K562 (cell line): Measurements from ENCODE around the gene IL10. TPM values are rescaled to one million over a fixed set of nuclear protein-coding genes. Genes with fewer than 3 reads are reported as not detected.

Source experiments
- DNMT1 ChIP-seq: fragments of 450-650 bp; IDR thresholded peaks from 2 replicates; pipeline ENCODE4 v1.6.1; 2016; ENCODE audit warnings: antibody characterized with exemption, mild to moderate bottlenecking
- FOXK1 ChIP-seq: sonication (generic); formaldehyde crosslinking; IDR thresholded peaks from 2 replicates; pipeline ENCODE4 v1.8.0; 2022; ENCODE audit warnings: missing genetic modification reagents, mild to moderate bottlenecking, borderline replicate concordance
- MXD1 ChIP-seq: fragments of 250-450 bp; sonication (Bioruptor Pico); IDR thresholded peaks from 2 replicates; pipeline ENCODE4 v1.8.0; 2021; ENCODE audit warnings: borderline replicate concordance, mild to moderate bottlenecking, moderate library complexity; ENCODE audit not compliant: poor library complexity, severe bottlenecking
- POLR2G ChIP-seq: fragments of 200-400 bp; formaldehyde crosslinking; IDR thresholded peaks from 2 replicates; pipeline ENCODE4 v1.6.1; 2017; ENCODE audit warnings: low read depth, mild to moderate bottlenecking, antibody characterized with exemption, low read length, moderate library complexity
- PURB ChIP-seq: sonication (generic); formaldehyde crosslinking; IDR thresholded peaks from 2 replicates; pipeline ENCODE4 v1.9.0; 2021; ENCODE audit warnings: low read depth, mild to moderate bottlenecking, missing genetic modification reagents
- SAFB2 ChIP-seq: fragments of 200-400 bp; formaldehyde crosslinking; IDR thresholded peaks from 2 replicates; pipeline ENCODE4 v1.6.1; 2018; ENCODE audit warnings: borderline replicate concordance, low read length, low read depth, moderate library complexity; ENCODE audit not compliant: severe bottlenecking
- XRCC5 ChIP-seq: fragments of 200-400 bp; formaldehyde crosslinking; IDR thresholded peaks from 2 replicates; pipeline ENCODE4 v1.6.1; 2017; ENCODE audit warnings: low read depth, mild to moderate bottlenecking, low read length
- ZBTB34 ChIP-seq: fragments of 250-450 bp; sonication (Bioruptor Pico); IDR thresholded peaks from 2 replicates; pipeline ENCODE4 v1.8.0; 2021; ENCODE audit warnings: mild to moderate bottlenecking, moderate library complexity
- ZNF316 ChIP-seq: fragments of 450-650 bp; IDR thresholded peaks from 2 replicates; pipeline ENCODE4 v1.6.1; 2016
- ZNF324 ChIP-seq: fragments of 250-450 bp; sonication (Bioruptor Pico); IDR thresholded peaks from 2 replicates; pipeline ENCODE4 v1.4.0; 2020; ENCODE audit warnings: mild to moderate bottlenecking
- ZNF764 ChIP-seq: fragments of 250-450 bp; sonication (Bioruptor Pico); IDR thresholded peaks from 2 replicates; pipeline ENCODE4 v1.4.0; 2020; ENCODE audit warnings: low read depth, mild to moderate bottlenecking, moderate library complexity
- ZNF778 ChIP-seq: fragments of 450-650 bp; formaldehyde crosslinking; IDR thresholded peaks from 2 replicates; pipeline ENCODE4 v1.4.0; 2020; ENCODE audit warnings: mild to moderate bottlenecking, moderate library complexity
- polyA plus RNA-seq, 8 experiments: library from polyadenylated mRNA; depleted of rRNA in 4 of 8; stranded (reverse) in 5 of 8; unstranded in 3 of 8; fragments of >200 nt; fragmentation: Nextera tagmentation in 2 of 8; fragmentation: Illumina TruSeq in 1 of 8; extraction: Ambion mirVana in 2 of 8; extraction: Trizol in 1 of 8; gene quantifications; 2 replicates each; pipeline versions ENCODE4 v1.2.1 to v1.2.3, GENCODE V29; 2011 to 2014; ENCODE audit warnings: inconsistent platforms in 1 of 8, missing spikeins in 1 of 8
- total RNA-seq, 7 experiments: library from RNA; depleted of rRNA in 6 of 7; stranded (reverse); fragments of >200 nt in 6 of 7; fragmentation: Illumina TruSeq in 2 of 7; extraction: Trizol in 2 of 7; gene quantifications; 2 replicates each; pipeline versions ENCODE4 v1.2.1 to v1.2.3, GENCODE V29; 2011 to 2021; ENCODE audit warnings: low replicate concordance in 1 of 7
- TF ChIP-seq, protein P1 (sequence below): sonication (generic); formaldehyde crosslinking; IDR thresholded peaks from 2 replicates; pipeline ENCODE4 v1.8.1; 2023; ENCODE audit warnings: mild to moderate bottlenecking, missing genetic modification reagents
- TF ChIP-seq, protein P2 (sequence below): fragments of 450-650 bp; formaldehyde crosslinking; conservative IDR thresholded peaks from 2 replicates; pipeline ENCODE4 v1.4.0; 2022; ENCODE audit warnings: mild to moderate bottlenecking, missing genetic modification characterization
- TF ChIP-seq, protein P3 (sequence below): sonication (generic); formaldehyde crosslinking; IDR thresholded peaks from 2 replicates; pipeline ENCODE4 v1.8.0; 2022; ENCODE audit warnings: mild to moderate bottlenecking, missing genetic modification reagents
- TF ChIP-seq, protein P4 (sequence below): fragments of 250-450 bp; sonication (Bioruptor Pico); IDR thresholded peaks from 2 replicates; pipeline ENCODE4 v1.5.1; 2021; ENCODE audit warnings: mild to moderate bottlenecking

Gene IL10
- total and polyA plus RNA-seq, 9 of the 15 experiments (the other 6 are each of a cell fraction or from before 2014, with no cell fraction given): 0.29 TPM; not detected in 8

DNA sequence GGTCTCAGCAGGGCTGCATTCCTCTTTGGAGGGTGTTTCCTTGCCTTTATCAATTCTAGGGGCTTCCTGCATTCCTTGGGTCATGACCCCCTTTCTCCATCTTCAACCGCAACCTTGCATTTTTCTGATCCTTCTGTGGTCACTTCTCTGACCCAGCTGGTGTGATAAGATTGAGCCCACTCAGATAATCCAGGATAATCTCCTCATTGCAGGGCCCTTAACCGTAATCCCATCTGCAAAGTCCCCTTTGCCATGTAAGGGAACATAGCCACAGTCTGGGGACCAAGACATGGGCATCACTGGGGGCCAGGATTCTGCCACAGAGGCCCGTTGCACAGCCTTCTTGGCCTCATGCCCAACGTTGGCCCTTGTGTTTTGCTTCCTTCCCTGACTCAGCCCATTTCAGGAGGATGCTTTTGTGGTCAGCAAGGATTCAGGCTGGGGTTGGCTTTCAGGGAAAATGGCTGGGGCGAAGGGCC, 36.7 kb downstream of the IL10 start (continued):
- TF ChIP-seq, protein P1, sequence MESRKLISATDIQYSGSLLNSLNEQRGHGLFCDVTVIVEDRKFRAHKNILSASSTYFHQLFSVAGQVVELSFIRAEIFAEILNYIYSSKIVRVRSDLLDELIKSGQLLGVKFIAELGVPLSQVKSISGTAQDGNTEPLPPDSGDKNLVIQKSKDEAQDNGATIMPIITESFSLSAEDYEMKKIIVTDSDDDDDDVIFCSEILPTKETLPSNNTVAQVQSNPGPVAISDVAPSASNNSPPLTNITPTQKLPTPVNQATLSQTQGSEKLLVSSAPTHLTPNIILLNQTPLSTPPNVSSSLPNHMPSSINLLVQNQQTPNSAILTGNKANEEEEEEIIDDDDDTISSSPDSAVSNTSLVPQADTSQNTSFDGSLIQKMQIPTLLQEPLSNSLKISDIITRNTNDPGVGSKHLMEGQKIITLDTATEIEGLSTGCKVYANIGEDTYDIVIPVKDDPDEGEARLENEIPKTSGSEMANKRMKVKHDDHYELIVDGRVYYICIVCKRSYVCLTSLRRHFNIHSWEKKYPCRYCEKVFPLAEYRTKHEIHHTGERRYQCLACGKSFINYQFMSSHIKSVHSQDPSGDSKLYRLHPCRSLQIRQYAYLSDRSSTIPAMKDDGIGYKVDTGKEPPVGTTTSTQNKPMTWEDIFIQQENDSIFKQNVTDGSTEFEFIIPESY: no peak; the same call in 1 of the 2 replicates
- TF ChIP-seq FOXK1: peak; percentile 17; the same call in 1 of the 2 replicates
- no peak for TF ChIP-seq ZBTB34
- no peak for TF ChIP-seq DNMT1
- TF ChIP-seq, protein P2, sequence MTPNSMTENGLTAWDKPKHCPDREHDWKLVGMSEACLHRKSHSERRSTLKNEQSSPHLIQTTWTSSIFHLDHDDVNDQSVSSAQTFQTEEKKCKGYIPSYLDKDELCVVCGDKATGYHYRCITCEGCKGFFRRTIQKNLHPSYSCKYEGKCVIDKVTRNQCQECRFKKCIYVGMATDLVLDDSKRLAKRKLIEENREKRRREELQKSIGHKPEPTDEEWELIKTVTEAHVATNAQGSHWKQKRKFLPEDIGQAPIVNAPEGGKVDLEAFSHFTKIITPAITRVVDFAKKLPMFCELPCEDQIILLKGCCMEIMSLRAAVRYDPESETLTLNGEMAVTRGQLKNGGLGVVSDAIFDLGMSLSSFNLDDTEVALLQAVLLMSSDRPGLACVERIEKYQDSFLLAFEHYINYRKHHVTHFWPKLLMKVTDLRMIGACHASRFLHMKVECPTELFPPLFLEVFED (CRISPR knock-in tag): peak; percentile 67; the same call in 1 of the 2 replicates
- no peak for TF ChIP-seq MXD1 (CRISPR knock-in tag)
- TF ChIP-seq XRCC5: no peak
- no peak for TF ChIP-seq SAFB2
- TF ChIP-seq PURB (CRISPR knock-in tag): no peak
- TF ChIP-seq, protein P3, sequence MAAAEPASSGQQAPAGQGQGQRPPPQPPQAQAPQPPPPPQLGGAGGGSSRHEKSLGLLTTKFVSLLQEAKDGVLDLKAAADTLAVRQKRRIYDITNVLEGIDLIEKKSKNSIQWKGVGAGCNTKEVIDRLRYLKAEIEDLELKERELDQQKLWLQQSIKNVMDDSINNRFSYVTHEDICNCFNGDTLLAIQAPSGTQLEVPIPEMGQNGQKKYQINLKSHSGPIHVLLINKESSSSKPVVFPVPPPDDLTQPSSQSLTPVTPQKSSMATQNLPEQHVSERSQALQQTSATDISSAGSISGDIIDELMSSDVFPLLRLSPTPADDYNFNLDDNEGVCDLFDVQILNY (CRISPR knock-in tag): no peak
- no peak for TF ChIP-seq ZNF324
- no peak for TF ChIP-seq ZNF778 (CRISPR knock-in tag)
- TF ChIP-seq ZNF764 (CRISPR knock-in tag): no peak; the same call in 1 of the 2 replicates
- TF ChIP-seq, protein P4, sequence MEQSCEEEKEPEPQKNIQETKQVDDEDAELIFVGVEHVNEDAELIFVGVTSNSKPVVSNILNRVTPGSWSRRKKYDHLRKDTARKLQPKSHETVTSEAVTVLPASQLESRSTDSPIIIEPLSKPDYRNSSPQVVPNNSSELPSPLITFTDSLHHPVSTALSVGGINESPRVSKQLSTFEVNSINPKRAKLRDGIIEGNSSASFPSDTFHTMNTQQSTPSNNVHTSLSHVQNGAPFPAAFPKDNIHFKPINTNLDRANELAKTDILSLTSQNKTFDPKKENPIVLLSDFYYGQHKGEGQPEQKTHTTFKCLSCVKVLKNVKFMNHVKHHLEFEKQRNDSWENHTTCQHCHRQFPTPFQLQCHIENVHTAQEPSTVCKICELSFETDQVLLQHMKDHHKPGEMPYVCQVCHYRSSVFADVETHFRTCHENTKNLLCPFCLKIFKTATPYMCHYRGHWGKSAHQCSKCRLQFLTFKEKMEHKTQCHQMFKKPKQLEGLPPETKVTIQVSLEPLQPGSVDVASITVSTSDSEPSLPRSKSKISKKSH: no peak
- peak; percentile 70 for TF ChIP-seq ZNF316
- TF ChIP-seq POLR2G: no peak
